ENCODE measurements around the gene BCAR1.
"Not testable (repeated sequence)": the region's sequence is repeated elsewhere in the genome, so short reads cannot be mapped to it uniquely, and the experiment has no call there.

BCAR1 gene

GRCh38 chr16:75272629-75273028 is 21.2 kb upstream of the BCAR1 start:
- in situ Hi-C loops (cut with HindIII; ENCODE audit: low pct_ligation_motif_present, low pct_unique_long_range_greater_than_20kb, low sequenced_read_pairs); DNase-seq: not testable (repeated sequence)

DNA sequence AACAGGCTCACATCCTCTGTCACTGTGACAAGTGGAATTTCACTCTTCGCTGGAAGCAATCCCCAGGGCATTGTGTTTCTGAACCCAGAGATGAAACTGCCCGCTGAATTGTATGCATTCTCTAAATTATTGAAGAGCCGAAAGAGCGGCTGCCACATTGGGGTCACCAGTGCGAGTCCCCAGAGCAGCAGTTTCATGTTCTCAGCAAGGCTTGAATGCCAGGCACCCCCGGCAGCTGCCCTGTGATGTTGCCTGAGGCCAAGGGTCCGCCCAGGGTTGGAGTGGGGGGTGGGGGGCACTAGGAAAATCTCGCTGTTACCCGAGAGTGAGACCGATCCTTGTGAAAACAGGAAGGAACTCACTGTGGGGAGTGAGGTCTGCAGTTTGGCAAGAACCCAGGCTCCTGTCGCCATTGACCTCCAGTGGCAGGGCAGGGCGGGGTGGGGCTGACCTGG is 20.7 kb upstream of the BCAR1 start:
- DNase-seq: no peak
- in situ Hi-C loops (cut with HindIII; ENCODE audit: low pct_ligation_motif_present, low pct_unique_long_range_greater_than_20kb, low sequenced_read_pairs): no loop called here

- in situ Hi-C loops (cut with HindIII; ENCODE audit: low pct_ligation_motif_present, low pct_unique_long_range_greater_than_20kb, low sequenced_read_pairs): no loop called here
- DNase-seq: no peak
Measured at GRCh38 chr16:75271441-75272096, 20.1 kb upstream of the BCAR1 start.

GRCh38 chr16:75269358-75269757 is 17.9 kb upstream of the BCAR1 start:
- in situ Hi-C loops (cut with HindIII; ENCODE audit: low pct_ligation_motif_present, low pct_unique_long_range_greater_than_20kb, low sequenced_read_pairs); DNase-seq: not testable (repeated sequence)

DNA sequence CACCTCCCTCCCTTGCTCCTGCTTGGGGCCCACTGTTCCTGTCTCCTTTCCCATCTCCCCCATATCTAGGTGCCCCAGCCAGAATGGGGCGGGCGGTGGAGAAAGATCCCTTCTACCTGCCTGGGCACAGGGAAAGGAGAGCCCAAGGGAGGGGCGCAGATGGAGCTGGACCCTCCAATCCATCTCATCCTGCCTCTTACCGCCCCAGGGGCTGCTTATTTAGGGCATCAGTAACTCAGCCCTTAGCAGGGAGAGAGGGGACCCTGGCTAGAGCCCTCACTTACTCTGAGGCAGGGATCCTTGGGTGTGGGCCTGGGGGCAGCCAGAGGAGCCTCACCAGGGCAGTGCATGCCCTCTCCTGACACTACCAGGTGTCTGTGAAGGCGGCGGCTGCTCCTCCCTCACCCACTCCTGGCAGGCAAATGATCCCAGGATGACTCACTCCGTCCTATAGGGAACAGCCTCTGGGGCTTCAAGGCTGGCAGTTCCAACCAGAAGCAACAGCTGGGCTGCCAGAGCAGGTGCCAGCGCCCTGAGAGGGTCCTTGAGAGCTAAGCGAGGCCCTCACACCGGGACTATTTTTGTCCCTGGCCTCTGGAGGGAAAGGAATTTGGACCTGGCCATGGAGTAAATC is 16.3 kb upstream of the BCAR1 start:
- peak; percentile 83 for DNase-seq
- in situ Hi-C loops (cut with HindIII; ENCODE audit: low pct_ligation_motif_present, low pct_unique_long_range_greater_than_20kb, low sequenced_read_pairs): no loop called here

DNA sequence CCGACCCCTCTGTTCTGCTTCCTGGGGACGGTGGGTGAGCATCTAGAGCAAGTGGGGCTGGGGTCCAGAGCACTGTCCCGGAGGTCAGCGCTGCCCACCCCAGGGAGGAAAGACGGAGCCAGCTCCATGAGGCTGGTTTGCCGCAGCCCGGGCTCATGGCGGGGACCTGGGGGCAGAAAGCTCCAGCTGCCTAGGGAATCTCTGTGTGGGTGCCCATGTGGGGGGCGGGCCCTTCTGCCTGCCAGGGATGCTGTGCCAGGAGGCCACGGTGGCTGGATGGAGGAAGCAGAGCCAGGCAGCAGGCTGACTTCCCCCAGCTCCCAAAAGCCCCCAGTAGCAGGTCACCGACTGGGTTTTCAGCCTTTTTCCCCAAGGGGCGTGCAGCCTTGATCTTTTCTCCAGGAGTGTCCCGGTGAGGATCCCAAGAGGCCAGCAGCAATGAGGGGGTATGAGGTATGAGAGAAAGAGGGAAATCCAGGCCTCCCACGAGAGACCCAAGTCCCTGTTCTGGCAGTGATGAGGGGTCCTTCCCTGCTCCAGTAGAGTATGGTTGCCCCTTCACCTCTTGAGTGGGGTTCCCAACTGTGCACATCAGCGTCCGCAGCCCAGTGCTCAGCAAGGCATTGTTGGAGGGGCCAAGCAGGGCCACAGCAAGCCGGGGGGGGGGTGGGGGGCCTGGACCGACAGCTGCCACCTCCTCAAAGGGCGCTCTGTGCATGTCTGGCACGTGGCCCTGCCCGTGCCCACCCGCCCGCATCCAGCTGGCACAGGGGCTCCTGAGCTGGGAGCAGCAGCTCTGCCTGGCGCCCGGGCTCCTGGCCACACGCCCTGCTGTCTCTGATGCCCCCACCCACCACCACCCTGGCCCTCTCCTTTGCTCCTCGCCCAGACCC is 15.6 kb upstream of the BCAR1 start:
- DNase-seq: no peak
- in situ Hi-C loops (cut with HindIII; ENCODE audit: low pct_ligation_motif_present, low pct_unique_long_range_greater_than_20kb, low sequenced_read_pairs): no loop called here

DNA sequence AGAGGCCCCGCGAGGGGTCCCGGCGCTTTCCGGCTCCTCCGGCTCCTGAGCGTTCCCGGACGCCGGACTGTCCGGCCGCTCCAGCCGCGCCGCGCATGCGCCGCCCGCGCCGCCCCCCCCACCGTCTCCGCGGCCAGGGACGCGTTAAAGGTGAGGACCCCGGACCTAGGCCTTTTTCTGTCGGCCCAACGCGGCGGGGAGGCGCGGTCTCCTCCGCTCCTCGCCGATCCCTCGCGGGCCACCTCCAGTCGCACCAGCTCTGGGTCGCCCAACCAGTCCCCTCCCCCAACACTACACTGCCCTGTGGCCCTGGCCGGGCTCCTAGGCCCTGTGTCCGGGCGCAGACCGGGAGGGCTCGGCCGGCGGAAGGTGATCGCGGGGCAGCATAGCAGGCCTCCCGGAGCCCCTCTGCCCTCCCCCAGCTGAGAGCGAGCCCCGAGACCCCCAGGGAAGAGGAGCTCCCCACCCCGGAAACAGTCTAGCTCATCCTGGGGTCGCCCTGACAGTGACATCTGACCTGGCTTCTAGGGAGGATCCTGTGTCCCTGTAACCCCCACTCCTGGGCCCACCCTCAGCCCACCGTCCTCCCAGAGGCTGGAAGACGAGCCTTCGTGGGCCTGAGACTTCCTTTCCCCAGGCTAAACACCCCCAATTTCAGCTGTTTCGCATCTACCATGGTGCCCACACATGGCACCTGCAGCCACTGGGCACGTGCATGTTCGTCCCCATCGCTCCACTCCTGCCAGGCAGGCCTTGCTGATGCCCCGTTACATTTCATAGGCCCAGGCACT is 14.7 kb upstream of the BCAR1 start:
- DNase-seq: peak; percentile 82

GRCh38 chr16:75264999-75265910 is 13.8 kb upstream of the BCAR1 start:
- peak; percentile 35 for DNase-seq
- in situ Hi-C loops (cut with HindIII; ENCODE audit: low pct_ligation_motif_present, low pct_unique_long_range_greater_than_20kb, low sequenced_read_pairs): no loop called here

More for the DNA sequence above, 14.7 kb upstream of the BCAR1 start:
- in situ Hi-C loops (cut with HindIII; ENCODE audit: low pct_ligation_motif_present, low pct_unique_long_range_greater_than_20kb, low sequenced_read_pairs): no loop called here

DNA sequence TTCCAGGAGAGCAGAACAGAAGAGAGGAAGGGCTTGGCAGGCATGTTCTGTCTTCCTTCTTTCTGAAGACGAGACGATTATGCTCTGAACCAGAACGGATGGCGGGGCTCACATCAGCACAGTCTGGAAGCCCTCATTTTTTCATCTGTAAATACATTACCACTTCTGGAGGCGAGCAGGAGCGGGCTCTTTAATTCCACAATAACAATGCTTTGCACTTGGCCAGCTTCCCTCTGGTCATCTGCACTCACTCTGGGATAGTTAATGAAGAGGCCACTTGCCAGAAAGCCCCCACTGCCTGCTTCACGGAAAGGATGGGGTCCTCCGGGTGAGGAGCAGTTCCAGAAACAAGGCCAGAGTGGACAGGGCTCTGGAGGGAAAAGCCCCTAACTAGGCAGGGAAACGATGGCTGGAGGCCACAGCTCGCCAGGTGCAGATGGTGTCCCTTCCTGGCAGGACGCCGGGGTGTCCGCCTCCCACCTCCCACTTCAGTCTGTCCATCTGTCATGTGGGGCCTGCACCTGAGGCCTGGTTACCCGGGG is 13.1 kb upstream of the BCAR1 start:
- no peak for DNase-seq
- in situ Hi-C loops (cut with HindIII; ENCODE audit: low pct_ligation_motif_present, low pct_unique_long_range_greater_than_20kb, low sequenced_read_pairs): no loop called here

- no peak for DNase-seq
- in situ Hi-C loops (cut with HindIII; ENCODE audit: low pct_ligation_motif_present, low pct_unique_long_range_greater_than_20kb, low sequenced_read_pairs): no loop called here
Measured at GRCh38 chr16:75263963-75264445, 12.6 kb upstream of the BCAR1 start.

GRCh38 chr16:75263291-75263962 is 12.0 kb upstream of the BCAR1 start:
- in situ Hi-C loops (cut with HindIII; ENCODE audit: low pct_ligation_motif_present, low pct_unique_long_range_greater_than_20kb, low sequenced_read_pairs): no loop called here

DNA sequence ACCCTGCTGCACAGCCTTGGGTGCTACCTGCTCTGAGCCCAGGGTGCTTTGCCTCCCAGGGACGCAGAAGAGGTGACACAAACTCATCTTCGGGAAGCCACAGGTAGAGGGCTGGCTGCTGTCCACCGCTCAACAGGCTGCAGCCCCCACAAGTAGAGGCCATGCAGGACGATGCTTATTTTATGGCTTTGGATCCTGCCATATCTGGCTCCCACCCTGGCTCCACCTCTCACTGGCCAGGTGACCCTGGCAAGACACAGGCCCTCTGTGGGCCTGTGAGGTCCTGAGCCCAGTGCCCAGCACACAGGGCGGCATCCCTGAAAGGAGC is 11.3 kb upstream of the BCAR1 start:
- in situ Hi-C loops (cut with HindIII; ENCODE audit: low pct_ligation_motif_present, low pct_unique_long_range_greater_than_20kb, low sequenced_read_pairs): no loop called here
- no peak for DNase-seq

More at GRCh38 chr16:75263291-75263962, 12.0 kb upstream of the BCAR1 start:
- DNase-seq: no peak

DNA sequence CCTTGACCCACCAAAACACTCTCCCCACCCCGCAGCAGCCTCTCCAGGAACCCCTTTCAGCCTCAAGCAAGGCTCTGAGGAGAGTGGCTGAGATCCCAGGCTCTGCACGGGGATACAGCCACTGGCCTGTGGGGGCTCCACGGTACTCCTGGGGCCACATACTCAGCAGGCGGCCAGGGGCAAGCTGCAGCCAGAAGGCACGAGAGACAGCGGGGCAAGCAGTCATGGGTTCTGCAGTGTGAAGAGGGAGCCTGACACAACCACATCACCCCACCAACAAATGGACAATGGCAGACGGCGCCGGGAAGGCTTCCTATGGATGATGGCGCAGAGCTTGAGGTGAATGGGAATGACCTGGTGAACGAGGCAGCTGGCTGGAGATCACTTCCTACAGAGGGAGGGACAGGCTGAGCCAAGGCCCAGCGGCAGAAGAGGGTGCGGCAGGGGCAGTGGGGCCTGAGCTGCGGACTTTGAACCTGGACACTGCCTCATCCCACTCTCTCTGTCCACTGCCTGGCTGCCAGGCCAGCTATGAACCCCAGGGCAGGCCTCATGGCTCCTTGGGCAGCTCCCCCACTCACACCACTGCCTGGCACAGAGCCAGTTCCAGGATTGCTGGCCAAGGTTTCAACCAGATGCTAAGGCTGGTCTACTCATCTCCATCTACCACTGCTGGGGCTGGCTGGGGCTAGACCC is 10.8 kb upstream of the BCAR1 start:
- in situ Hi-C loops (cut with HindIII; ENCODE audit: low pct_ligation_motif_present, low pct_unique_long_range_greater_than_20kb, low sequenced_read_pairs): no loop called here
- DNase-seq: no peak

DNA sequence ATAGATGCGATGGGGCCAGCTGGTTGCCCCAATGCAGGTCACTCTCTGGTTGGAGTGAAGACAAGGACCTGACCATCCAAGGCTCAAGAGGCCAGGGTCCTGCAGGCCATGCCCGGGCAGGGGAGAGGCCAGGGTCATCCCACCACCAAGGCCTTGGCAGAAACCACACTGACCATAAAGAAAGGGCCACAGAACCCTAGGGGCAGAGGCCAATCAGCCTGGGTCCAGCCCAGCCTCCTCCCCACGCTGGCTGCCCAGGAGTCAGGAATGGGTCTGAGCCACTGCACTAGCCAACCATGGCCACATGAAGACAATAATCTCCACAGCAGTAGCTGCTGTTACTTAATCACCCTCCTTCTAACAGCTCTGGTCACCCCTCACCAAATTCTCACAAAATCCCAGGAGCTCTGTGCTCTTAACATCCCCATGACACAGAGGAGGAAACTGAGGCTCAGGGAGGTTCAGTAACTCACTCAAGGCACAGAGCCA is 10.2 kb upstream of the BCAR1 start:
- in situ Hi-C loops (cut with HindIII; ENCODE audit: low pct_ligation_motif_present, low pct_unique_long_range_greater_than_20kb, low sequenced_read_pairs): no loop called here

GRCh38 chr16:75260851-75261589 is 9.6 kb upstream of the BCAR1 start:
- in situ Hi-C loops (cut with HindIII; ENCODE audit: low pct_ligation_motif_present, low pct_unique_long_range_greater_than_20kb, low sequenced_read_pairs): no loop called here
- DNase-seq: no peak

More for the DNA sequence above, 10.2 kb upstream of the BCAR1 start:
- DNase-seq: no peak

DNA sequence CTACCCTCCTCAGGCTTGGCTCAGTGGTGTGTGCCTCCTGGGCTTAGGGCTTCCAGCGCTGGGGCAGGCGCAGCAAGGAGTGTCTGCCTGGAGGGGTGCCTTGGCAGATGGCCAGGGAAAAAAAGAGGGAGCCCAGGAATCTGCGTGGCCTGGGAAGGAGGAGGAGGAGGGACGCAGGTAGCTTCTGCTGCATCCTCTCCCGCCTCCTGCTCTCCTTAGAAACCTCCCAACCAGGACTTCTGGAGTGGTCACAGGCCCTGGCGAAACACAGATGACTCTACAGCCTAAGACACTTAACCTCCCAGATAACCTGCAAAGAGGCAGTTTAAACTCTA is 7.3 kb upstream of the BCAR1 start:
- no peak for DNase-seq
- in situ Hi-C loops (cut with HindIII; ENCODE audit: low pct_ligation_motif_present, low pct_unique_long_range_greater_than_20kb, low sequenced_read_pairs): no loop called here
